SK-N-SH (cell line): ENCODE measurements around the gene CHID1. TPM values are rescaled to one million over a fixed set of nuclear protein-coding genes. Genes with fewer than 3 reads are reported as not detected.

Experiments used
- CTCF ChIA-PET: fragments of 300-600, 350-600 bp; formaldehyde crosslinking; extraction: SDS; loops from one replicate; lab custom pipeline; 2021; lab: Yijun Ruan, JAX
- POLR2A ChIA-PET: fragments of 350-600 bp; sonication (Branson Sonifier 250); formaldehyde crosslinking; extraction: SDS; loops from one replicate; lab custom pipeline; 2020; ENCODE audit warnings: antibody characterized with exemption, inconsistent platforms; lab: Yijun Ruan, JAX
- DNase-seq: peaks from one replicate; pipeline ENCODE4 v3.0.0; 2012
- H2AFZ ChIP-seq: fragments of 200-600 bp; sonication (generic); 2 replicates; pipeline ENCODE4 v1.8.1; 2016; ENCODE audit warnings: antibody characterized with exemption, mild to moderate bottlenecking, low read depth
- H3F3A ChIP-seq: fragments of 200-600 bp; sonication (generic); replicated peaks from 2 replicates; pipeline ENCODE3; 2016; ENCODE audit warnings: antibody characterized with exemption, mild to moderate bottlenecking; ENCODE audit not compliant: insufficient read depth
- H3K27ac ChIP-seq, 2 experiments: fragments of 200-500 bp in 1 of 2; fragments of 200-600 bp in 1 of 2; sonication (Bioruptor generic) in 1 of 2; sonication (generic), shearing (Covaris generic) in 1 of 2; 2 replicates each; pipeline versions ENCODE4 v1.5.1 to v1.6.1; 2014 to 2016; ENCODE audit warnings: low read depth in 2 of 2, inconsistent platforms in 1 of 2, low read length in 1 of 2, mild to moderate bottlenecking in 1 of 2, mixed read lengths in 1 of 2
- H3K27me3 ChIP-seq: fragments of 200-600 bp; sonication (generic), shearing (Covaris generic); 2 replicates; pipeline ENCODE4 v1.6.1; 2016; ENCODE audit warnings: mixed run types; ENCODE audit not compliant: insufficient read depth
- H3K36me3 ChIP-seq, 2 experiments: fragments of 200-500 bp in 1 of 2; fragments of 200-600 bp in 1 of 2; sonication (Bioruptor generic) in 1 of 2; sonication (generic) in 1 of 2; replicated peaks in 1 of 2; 2 replicates each; pipeline versions ENCODE3 to v1.5.1; 2014 to 2016; ENCODE audit warnings: low read length in 1 of 2, mild to moderate bottlenecking in 1 of 2; ENCODE audit not compliant: insufficient read depth in 2 of 2, control insufficient read depth in 1 of 2
- H3K4me1 ChIP-seq, 2 experiments: fragments of 200-500 bp in 1 of 2; fragments of 200-600 bp in 1 of 2; sonication (Bioruptor generic) in 1 of 2; sonication (generic), shearing (Covaris generic) in 1 of 2; 2 replicates each; pipeline versions ENCODE4 v1.5.1 to v1.6.1; 2014 to 2016; ENCODE audit warnings: low read depth in 1 of 2, low read length in 1 of 2, mixed run types in 1 of 2; ENCODE audit not compliant: insufficient read depth in 2 of 2, control insufficient read depth in 1 of 2
- H3K4me2 ChIP-seq: fragments of 200-600 bp; sonication (generic), shearing (Covaris generic); 2 replicates; pipeline ENCODE4 v1.6.1; 2017; ENCODE audit warnings: mixed run types
- H3K4me3 ChIP-seq, 2 experiments: fragments of 200-500 bp in 1 of 2; fragments of 200-600 bp in 1 of 2; sonication (Bioruptor generic) in 1 of 2; sonication (generic), shearing (Covaris generic) in 1 of 2; 2 replicates each; pipeline versions ENCODE4 v1.5.1 to v1.8.1; 2014 to 2016; ENCODE audit warnings: low read depth in 2 of 2, inconsistent platforms in 1 of 2, low read length in 1 of 2, mild to moderate bottlenecking in 1 of 2, mixed read lengths in 1 of 2, moderate library complexity in 1 of 2
- H3K79me2 ChIP-seq: fragments of 200-600 bp; sonication (generic); 2 replicates; pipeline ENCODE4 v1.8.1; 2017; ENCODE audit warnings: mild to moderate bottlenecking; ENCODE audit not compliant: insufficient read depth
- H3K9ac ChIP-seq: fragments of 200-600 bp; sonication (generic); 2 replicates; pipeline ENCODE4 v1.6.1; 2017; ENCODE audit warnings: mixed run types
- H3K9me2 ChIP-seq: fragments of 200-600 bp; sonication (generic); 2 replicates; pipeline ENCODE4 v1.6.1; 2017; ENCODE audit warnings: mixed run types
- H3K9me3 ChIP-seq: fragments of 200-600 bp; sonication (generic); 2 replicates; pipeline ENCODE4 v1.6.1; 2017; ENCODE audit warnings: mixed run types, mild to moderate bottlenecking, moderate library complexity
- H4K20me1 ChIP-seq: fragments of 200-600 bp; sonication (generic); 2 replicates; pipeline ENCODE4 v1.6.1; 2017; ENCODE audit warnings: mild to moderate bottlenecking, mixed run types; ENCODE audit not compliant: insufficient read depth
- CHD2 ChIP-seq: fragments of 150-350 bp; IDR thresholded peaks from 2 replicates; pipeline ENCODE4 v1.6.1; 2018; ENCODE audit warnings: low read length; ENCODE audit not compliant: partially characterized antibody
- EZH2phosphoT487 ChIP-seq: fragments of 200-600 bp; sonication (generic); IDR thresholded peaks from 2 replicates; pipeline ENCODE4 v1.6.1; 2017; ENCODE audit warnings: low read depth, mixed run types, mild to moderate bottlenecking, antibody characterized with exemption, moderate library complexity, borderline replicate concordance
- FOSL2 ChIP-seq: IDR thresholded peaks from 2 replicates; pipeline ENCODE4 v1.4.0; 2012; ENCODE audit warnings: low read depth, mild to moderate bottlenecking, moderate library complexity, borderline replicate concordance
- FOXJ3 ChIP-seq: sonication (generic); formaldehyde crosslinking; IDR thresholded peaks from 2 replicates; pipeline ENCODE4 v1.5.1; 2020; ENCODE audit warnings: mild to moderate bottlenecking, missing genetic modification reagents
- FOXM1 ChIP-seq: IDR thresholded peaks from 2 replicates; pipeline ENCODE4 v1.4.0; 2012; ENCODE audit warnings: low read depth, mild to moderate bottlenecking
- GABPA ChIP-seq: IDR thresholded peaks from 2 replicates; pipeline ENCODE4 v1.4.0; 2012; ENCODE audit warnings: low read depth, mild to moderate bottlenecking
- GATA2 ChIP-seq: sonication (generic); formaldehyde crosslinking; IDR thresholded peaks from 2 replicates; pipeline ENCODE4 v1.5.0; 2020; ENCODE audit warnings: mild to moderate bottlenecking, missing genetic modification reagents
- JUND ChIP-seq: IDR thresholded peaks from 2 replicates; pipeline ENCODE4 v1.4.0; 2012
- MAX ChIP-seq: IDR thresholded peaks from 2 replicates; pipeline ENCODE4 v1.4.0; 2012; ENCODE audit warnings: low read depth
- MXI1 ChIP-seq: IDR thresholded peaks from 2 replicates; pipeline ENCODE4 v1.6.1; 2012; ENCODE audit warnings: mild to moderate bottlenecking, low read depth, low read length, improper control_type of control experiment
- NFIC ChIP-seq: IDR thresholded peaks from 2 replicates; pipeline ENCODE4 v1.4.0; 2012; ENCODE audit warnings: borderline replicate concordance
- POLR2AphosphoS5 ChIP-seq: IDR thresholded peaks from 2 replicates; pipeline ENCODE4 v1.6.1; 2012; ENCODE audit warnings: low read depth, low read length
- RAD21 ChIP-seq: IDR thresholded peaks from 2 replicates; pipeline ENCODE4 v1.6.1; 2012; ENCODE audit warnings: mild to moderate bottlenecking, low read length
- RCOR1 ChIP-seq: fragments of 150-350 bp; IDR thresholded peaks from 2 replicates; pipeline ENCODE4 v1.6.1; 2017; ENCODE audit warnings: antibody characterized with exemption, low read length
- REST ChIP-seq: IDR thresholded peaks from 2 replicates; pipeline ENCODE4 v1.6.1; 2012; ENCODE audit warnings: mild to moderate bottlenecking, low read depth, low read length, moderate library complexity
- RFX5 ChIP-seq: IDR thresholded peaks from 2 replicates; pipeline ENCODE4 v1.6.1; 2012; ENCODE audit warnings: mild to moderate bottlenecking, improper control_type of control experiment, low read length
- RXRA ChIP-seq: IDR thresholded peaks from 2 replicates; pipeline ENCODE4 v1.4.0; 2012; ENCODE audit warnings: low read depth, mild to moderate bottlenecking, borderline replicate concordance
- SIN3A ChIP-seq: IDR thresholded peaks from 2 replicates; pipeline ENCODE4 v1.6.1; 2012; ENCODE audit warnings: low read depth, mild to moderate bottlenecking, low read length, moderate library complexity, borderline replicate concordance
- TAF1 ChIP-seq: IDR thresholded peaks from 2 replicates; pipeline ENCODE4 v1.6.1; 2012; ENCODE audit warnings: low read depth, mild to moderate bottlenecking, low read length, moderate library complexity, borderline replicate concordance
- TCF12 ChIP-seq: IDR thresholded peaks from 2 replicates; pipeline ENCODE4 v1.4.0; 2012
- TEAD4 ChIP-seq: IDR thresholded peaks from 2 replicates; pipeline ENCODE4 v1.4.0; 2012; ENCODE audit warnings: mild to moderate bottlenecking, borderline replicate concordance; ENCODE audit not compliant: insufficient read depth
- USF1 ChIP-seq: IDR thresholded peaks from 2 replicates; pipeline ENCODE4 v1.4.0; 2012; ENCODE audit warnings: low read depth, borderline replicate concordance
- USF2 ChIP-seq: fragments of 150-350 bp; IDR thresholded peaks from 2 replicates; pipeline ENCODE4 v1.6.1; 2017; ENCODE audit warnings: antibody characterized with exemption, low read length, low read depth, borderline replicate concordance
- YY1 ChIP-seq: IDR thresholded peaks from 2 replicates; pipeline ENCODE4 v1.4.0; 2012; ENCODE audit warnings: low read depth, mild to moderate bottlenecking
- ZBTB33 ChIP-seq: IDR thresholded peaks from 2 replicates; pipeline ENCODE4 v1.4.0; 2012; ENCODE audit warnings: low read depth, borderline replicate concordance
- WGBS: methylation state at CpG from one replicate; pipeline ENCODE4 v1.1.6; 2017; ENCODE audit warnings: low lambda C conversion rate; 5-methylcytosine and 5-hydroxymethylcytosine counted together
- polyA plus RNA-seq, 3 experiments: library from polyadenylated mRNA; depleted of rRNA; stranded (reverse); fragments of >200 nt; gene quantifications; 2 replicates each; pipeline ENCODE4 v1.2.3, GENCODE V29; 2012
- TF ChIP-seq, protein P1 (sequence below): IDR thresholded peaks from 2 replicates; pipeline ENCODE4; 2012

CHID1 gene
- polyA plus RNA-seq (2012; rRNA removed): 194 and 231 TPM in 2 replicates
- 153 and 192 TPM in 2 replicates for polyA plus RNA-seq (2012; cell fraction: cytosol; rRNA removed)
- polyA plus RNA-seq (2012; cell fraction: nucleus; rRNA removed): 123 and 143 TPM in 2 replicates

GRCh38 chr11:910589-911030 lies at the start of gene CHID1:
CHID1 (minus strand) TSS chr11:910810; CDS start chr11:904816, 5,994 bp downstream.
- peaks cover 35% of the 10 kb centered on the region for H3K79me2 ChIP-seq
- peaks cover 0 to 5% of the 10 kb centered on the region in 2 experiments for H3K36me3 ChIP-seq
- ChIA-PET CTCF (interaction anchor here (0.6 to 1.2 kb wide), 6 partner anchors 11 to 214 kb away, joined by 3 to 7 read pairs (median 3); no protein-coding TSS in a partner anchor), POLR2A (interaction anchor here (0.6 to 1.2 kb wide), 3 partner anchors 9 to 15 kb away, joined by 3 read pairs; no protein-coding TSS in a partner anchor)
- H3K4me3 ChIP-seq: peak within 1 kb of the TSS; percentile 82 to 95
- H3K27ac ChIP-seq: peak within 1 kb of the TSS; percentile 63 to 78
- H3F3A ChIP-seq: no peaks in the 10 kb centered on the region
- H2AFZ ChIP-seq: peak within 1 kb of the TSS; percentile 76
- peaks cover 0 to 14% of the 10 kb centered on the region in 2 experiments; a peak in 1 of 4 replicates for H3K4me1 ChIP-seq
- H3K27me3 ChIP-seq: no peaks in the 10 kb centered on the region
- no peaks in the 10 kb centered on the region for H3K9me2 ChIP-seq
- H3K9ac ChIP-seq: peak within 1 kb of the TSS; percentile 84
- no peaks in the 10 kb centered on the region for H3K9me3 ChIP-seq
- H4K20me1 ChIP-seq: 0 out of 2 replicates have a peak, but pooled peaks cover 3% of the 10 kb centered on the region
- peak; percentile 100 for DNase-seq
- H3K4me2 ChIP-seq: peak within 1 kb of the TSS; percentile 91
- WGBS: 0% methylated on average over 22 of the region's 59 CpGs
- no peak for TF ChIP-seq RCOR1
- no peak for TF ChIP-seq RXRA
- TF ChIP-seq CHD2: no peak
- TF ChIP-seq FOXM1: no peak
- TF ChIP-seq USF2: no peak
- TF ChIP-seq NFIC: no peak
- no peak for TF ChIP-seq RAD21
- TF ChIP-seq GATA2: no peak
- no peak for TF ChIP-seq JUND
- TF ChIP-seq FOSL2: no peak
- peak; percentile 72; the same call in 1 of the 2 replicates for TF ChIP-seq MAX
- TF ChIP-seq SIN3A: peak; percentile 45; the same call in 1 of the 2 replicates
- TF ChIP-seq YY1: no peak
- 0 out of 2 replicates have a peak, but pooled peaks have one; percentile 9 for TF ChIP-seq REST
- TF ChIP-seq POLR2AphosphoS5: peak; percentile 21
- no peak; the same call in 1 of the 2 replicates for TF ChIP-seq TAF1
- no peak for TF ChIP-seq USF1
- TF ChIP-seq, protein P1, sequence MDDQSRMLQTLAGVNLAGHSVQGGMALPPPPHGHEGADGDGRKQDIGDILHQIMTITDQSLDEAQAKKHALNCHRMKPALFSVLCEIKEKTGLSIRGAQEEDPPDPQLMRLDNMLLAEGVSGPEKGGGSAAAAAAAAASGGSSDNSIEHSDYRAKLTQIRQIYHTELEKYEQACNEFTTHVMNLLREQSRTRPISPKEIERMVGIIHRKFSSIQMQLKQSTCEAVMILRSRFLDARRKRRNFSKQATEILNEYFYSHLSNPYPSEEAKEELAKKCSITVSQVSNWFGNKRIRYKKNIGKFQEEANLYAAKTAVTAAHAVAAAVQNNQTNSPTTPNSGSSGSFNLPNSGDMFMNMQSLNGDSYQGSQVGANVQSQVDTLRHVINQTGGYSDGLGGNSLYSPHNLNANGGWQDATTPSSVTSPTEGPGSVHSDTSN: no peak
- no peak for TF ChIP-seq FOXJ3 (CRISPR knock-in tag)
- TF ChIP-seq TEAD4: no peak
- TF ChIP-seq RFX5: no peak
- TF ChIP-seq EZH2phosphoT487: no peak
- no peak for TF ChIP-seq ZBTB33
- peak; percentile 84 for TF ChIP-seq MXI1
- no peak for TF ChIP-seq TCF12
- TF ChIP-seq GABPA: peak; percentile 85
